ENCODE data around the gene APOBEC3A.

DNA sequence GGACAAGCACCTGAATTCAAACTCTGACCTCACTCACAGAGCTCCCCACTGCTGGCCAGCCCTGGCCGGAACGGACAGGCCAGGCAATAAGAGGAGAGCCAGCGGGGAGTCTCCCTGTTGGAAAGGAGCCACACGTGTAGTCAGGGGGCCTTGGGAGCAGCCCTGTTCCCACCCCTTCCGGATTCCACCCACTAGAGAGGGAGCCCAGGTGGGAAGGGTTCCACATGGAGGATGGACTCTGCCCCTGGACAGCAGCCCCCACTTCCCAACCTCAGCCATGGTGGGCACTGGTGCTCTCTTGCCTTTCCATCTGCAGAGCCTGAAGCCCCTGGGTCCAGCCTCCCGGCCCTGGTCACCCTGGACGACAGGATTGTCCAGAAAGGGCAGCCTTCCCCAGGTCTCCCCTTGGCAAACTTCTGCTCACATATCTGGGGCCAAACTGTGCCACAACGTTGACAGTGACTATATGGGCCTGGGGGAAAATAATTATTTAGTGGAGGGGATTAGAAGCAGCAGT is 7.5 kb upstream of the APOBEC3A start:
- no peak for TF ChIP-seq POLR2A (IDR thresholded peaks at IDR 0.05)
- TF ChIP-seq, protein P1, sequence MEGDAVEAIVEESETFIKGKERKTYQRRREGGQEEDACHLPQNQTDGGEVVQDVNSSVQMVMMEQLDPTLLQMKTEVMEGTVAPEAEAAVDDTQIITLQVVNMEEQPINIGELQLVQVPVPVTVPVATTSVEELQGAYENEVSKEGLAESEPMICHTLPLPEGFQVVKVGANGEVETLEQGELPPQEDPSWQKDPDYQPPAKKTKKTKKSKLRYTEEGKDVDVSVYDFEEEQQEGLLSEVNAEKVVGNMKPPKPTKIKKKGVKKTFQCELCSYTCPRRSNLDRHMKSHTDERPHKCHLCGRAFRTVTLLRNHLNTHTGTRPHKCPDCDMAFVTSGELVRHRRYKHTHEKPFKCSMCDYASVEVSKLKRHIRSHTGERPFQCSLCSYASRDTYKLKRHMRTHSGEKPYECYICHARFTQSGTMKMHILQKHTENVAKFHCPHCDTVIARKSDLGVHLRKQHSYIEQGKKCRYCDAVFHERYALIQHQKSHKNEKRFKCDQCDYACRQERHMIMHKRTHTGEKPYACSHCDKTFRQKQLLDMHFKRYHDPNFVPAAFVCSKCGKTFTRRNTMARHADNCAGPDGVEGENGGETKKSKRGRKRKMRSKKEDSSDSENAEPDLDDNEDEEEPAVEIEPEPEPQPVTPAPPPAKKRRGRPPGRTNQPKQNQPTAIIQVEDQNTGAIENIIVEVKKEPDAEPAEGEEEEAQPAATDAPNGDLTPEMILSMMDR (IDR thresholded peaks at IDR 0.05 in 4 of 5, conservative IDR thresholded peaks at IDR 0.05 in 1 of 5): no peak
